Activated CD4-positive, CD25-positive, alpha-beta regulatory T cell (primary cell): ENCODE measurements around the gene CCNG1.
"Not testable (repeated sequence)": the region's sequence is repeated elsewhere in the genome, so short reads cannot be mapped to it uniquely, and the experiment has no call there.

Source experiments
- DNase-seq, 4 experiments: peaks; one replicate each; lab custom pipeline; 2025; lab: John Stamatoyannopoulos, UW

The CCNG1 gene

DNA sequence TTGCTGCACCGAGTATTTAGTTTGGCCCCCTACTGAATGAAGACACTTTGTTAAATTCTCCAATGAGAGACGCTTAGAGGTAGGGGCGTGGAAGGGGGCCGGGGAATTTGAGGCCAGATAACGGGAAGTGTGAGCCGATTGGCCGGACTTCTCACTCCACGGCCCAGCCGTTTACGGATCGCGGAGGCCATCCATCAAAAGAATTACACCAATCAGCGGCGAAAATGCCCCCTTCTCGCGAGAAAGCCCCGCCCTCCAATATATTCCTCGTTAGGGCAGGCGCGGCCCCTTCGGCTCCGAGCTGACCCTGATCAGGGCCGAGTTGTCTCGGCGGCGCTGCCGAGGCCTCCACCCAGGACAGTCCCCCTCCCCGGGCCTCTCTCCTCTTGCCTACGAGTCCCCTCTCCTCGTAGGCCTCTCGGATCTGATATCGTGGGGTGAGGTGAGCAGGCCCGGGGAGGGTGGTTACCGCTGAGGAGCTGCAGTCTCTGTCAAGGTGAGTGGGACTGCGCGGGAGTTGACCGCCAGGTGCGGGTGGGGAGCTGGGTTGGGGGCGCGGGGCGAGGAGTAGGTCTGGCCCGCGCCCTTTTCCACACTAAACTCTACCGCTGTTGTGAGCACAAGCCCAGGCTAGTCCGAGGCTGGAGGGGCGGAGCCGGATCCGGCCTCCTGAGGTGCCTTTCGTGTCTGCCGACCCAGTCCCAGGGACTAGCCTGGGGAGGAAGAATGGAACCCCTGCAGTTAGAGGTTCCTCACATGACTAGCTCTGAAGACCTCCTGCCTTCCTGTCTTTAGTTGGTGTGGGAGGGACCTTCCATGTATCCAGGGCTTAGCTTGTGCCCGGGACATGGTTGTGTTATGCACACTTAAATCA is at the start of gene CCNG1:
Gene CCNG1 (plus strand): TSS at position 287 of the 874 bp plus-strand sequence. CDS start 1,662 bp downstream, outside the sequence.
- peak; percentile 63 to 78 (median 72) for DNase-seq

DNA sequence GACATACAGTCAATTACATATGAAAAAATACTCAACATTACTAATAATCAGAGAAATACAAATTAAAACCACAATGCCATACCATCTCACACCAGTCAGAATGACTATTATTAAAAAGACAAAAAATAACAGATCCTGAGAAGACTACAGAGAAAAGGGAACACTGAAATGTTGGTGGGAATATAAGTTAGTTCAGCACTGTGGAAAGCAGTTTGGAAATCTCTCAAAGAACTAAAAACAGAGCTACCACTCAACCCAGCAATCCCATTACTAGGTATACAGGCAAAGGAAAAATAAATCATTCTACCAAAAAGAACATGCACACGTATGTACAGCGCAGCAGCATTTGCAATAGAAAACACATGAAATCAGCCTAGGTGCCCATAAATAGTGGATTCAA is 41.6 kb upstream of the CCNG1 start:
- DNase-seq = no peak

- DNase-seq = not testable (repeated sequence)
These were observed 40.5 kb upstream of the CCNG1 start for GRCh38 chr5:163396818-163397340.

GRCh38 chr5:163397354-163397753 is 40.0 kb upstream of the CCNG1 start:
- DNase-seq = no peak

GRCh38 chr5:163399923-163400322 is 37.5 kb upstream of the CCNG1 start:
- DNase-seq = no peak

DNA sequence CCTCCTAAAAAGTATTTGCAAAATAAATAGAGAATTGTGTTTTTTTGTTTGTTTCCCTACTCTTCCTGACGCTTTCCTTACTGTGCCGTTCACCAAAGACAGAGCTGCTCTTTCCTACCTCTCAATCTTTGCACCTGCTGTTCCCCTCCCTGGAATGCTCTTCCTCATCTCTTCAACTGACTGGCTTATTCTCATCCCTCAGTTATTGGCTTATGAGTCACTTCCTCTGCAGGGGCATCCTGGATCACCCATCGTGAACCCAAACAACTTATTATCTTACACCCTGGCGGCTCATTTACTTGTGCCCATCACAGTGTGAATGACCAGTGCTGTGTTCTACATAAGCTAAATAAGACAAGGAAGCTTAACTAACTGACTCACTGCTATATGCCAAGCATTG is 36.1 kb upstream of the CCNG1 start:
- DNase-seq = no peak

- DNase-seq = no peak
These were observed 35.4 kb upstream of the CCNG1 start for GRCh38 chr5:163402007-163402406.

- DNase-seq = no peak
These were observed 32.8 kb upstream of the CCNG1 start for GRCh38 chr5:163404364-163405173.

DNA sequence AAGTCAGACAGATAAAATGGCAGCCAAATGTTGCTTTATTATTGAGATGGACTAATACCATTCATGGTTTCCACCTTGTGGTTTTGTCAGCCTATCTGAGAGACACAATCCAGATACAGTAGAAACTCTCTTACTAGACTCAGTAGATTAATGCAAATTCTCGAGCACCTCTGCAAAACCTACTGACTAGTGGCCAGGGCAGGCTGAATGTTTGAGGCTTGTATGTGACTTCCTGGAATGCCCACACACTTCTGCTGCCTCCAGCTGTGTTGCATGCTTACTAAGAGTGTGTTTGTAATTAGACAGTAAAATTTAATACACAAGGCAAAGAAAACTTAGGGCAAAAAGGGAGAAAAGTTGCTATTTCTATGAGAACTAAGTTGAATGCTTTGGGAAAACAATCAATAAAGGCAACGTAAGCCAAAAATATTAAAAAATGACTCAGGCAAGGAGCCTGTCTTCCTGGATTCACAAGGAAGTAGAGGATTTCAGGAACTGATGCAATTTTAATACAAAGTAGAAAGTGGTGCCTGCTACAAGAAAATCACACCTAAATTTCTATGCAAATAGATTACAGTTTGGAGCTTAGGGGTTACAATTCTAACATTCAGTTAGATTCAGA is 30.2 kb upstream of the CCNG1 start:
- no peak for DNase-seq

DNA sequence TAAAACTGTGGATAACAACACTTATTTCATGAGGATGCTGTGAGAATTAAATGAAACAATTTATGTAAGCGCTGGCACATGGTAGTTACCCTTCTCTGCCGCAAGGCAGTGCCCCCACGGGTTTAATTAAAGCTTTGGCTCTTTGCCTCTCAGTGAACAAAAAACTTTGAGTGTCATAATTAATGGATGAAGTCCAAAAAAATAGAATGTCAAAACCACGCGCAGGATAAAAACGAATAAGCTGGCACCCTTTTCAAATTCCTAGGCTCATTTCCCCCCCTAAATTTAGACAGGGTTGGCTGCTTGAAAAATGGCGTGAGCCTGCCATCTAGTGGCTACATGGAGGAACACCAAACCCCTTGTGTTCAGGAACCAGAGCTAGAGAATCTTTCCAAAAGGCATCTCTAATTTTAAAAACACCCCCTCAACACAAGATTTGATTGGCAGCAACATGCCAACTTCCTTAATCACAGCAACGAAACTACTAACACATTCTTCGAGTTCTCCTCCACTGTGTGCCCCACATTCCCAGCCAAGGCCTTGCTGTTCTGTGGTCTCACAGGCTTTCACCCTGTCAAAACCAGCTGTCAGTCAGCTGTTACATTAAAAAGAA is 29.0 kb upstream of the CCNG1 start:
- DNase-seq = peak; percentile 3 to 28 (median 16)

GRCh38 chr5:163409384-163409783 is 28.0 kb upstream of the CCNG1 start:
- no peak for DNase-seq

DNA sequence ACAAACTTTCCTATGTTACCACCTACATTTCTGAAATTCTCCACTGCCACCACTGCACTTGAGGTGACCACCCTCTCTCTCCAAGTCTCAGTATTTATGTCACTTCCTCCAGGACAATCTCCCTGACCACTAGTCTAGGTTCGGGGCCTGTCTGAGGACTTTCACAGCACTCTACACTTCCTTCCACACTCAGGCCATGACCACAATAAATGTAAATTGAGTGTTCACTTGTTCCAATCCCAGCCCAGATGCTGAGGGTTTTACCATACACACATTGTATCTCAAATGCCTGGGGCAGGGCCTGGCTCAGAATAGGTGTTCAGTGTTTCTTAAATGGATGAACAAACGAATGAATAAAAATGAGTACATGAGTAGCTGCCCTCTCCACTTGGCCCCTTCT is 26.9 kb upstream of the CCNG1 start:
- DNase-seq = no peak

DNA sequence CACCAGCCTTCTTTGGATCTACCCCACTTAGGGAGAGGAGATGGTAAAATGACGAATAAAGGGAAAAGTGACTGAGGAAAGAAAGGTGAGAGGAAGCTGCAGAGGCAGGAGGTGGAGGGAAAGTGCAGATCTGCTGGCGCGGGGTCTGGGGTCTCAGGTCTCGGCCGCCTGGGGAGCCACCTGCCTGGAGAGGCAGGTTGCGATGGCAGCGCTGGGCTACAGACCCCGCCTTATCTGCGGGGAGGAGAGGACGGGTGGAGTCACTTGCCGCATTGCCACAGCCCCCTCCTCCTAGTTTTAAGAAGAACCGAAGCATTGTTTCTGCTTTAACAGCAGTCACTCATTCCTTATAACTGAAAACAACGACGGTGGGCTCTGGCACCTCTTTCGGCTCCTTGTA is 21.7 kb upstream of the CCNG1 start:
- DNase-seq = not testable (repeated sequence)

DNA sequence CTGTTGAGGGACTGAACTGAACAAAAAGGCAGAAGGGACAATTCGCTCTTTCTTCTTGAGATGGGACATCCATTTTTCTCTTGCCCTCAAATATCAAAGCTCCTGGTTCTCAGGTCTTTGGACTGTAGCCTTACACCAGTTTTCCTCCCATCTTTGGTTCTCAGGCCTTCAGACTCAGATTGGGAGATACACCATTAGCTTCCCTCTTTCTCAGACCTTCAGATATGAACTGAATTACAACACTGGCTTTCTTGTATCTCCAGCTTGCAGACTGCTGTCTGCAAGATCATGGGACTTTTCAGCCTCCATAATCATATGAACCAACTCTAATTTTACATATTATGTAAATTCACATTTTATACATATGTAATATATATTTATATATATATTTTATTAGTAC is 12.6 kb upstream of the CCNG1 start:
- DNase-seq = no peak

GRCh38 chr5:163426128-163426527 is 11.3 kb upstream of the CCNG1 start:
- DNase-seq = not testable (repeated sequence)

DNA sequence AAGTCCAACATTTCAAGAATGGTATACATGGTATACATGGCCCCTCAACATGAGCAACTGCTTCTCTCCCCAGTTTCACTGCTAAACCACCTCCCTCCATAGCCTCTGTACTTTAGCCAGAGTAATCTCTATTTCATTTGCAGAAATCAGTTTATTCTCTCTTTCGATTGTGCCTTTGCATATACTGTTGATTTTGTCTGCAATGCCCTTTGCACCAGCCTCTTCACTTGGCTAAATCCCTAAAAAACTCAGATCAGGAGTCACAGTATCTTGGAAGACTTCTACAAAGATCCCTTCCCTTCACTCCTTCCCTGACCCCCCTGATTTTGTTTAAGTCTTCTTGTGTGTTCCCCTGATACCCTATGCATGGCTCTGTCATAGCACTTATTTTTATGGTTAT is 4.9 kb upstream of the CCNG1 start:
- DNase-seq = no peak

- no peak for DNase-seq
These were observed 4.1 kb upstream of the CCNG1 start for GRCh38 chr5:163433271-163433670.

GRCh38 chr5:163434401-163434866 is 3.0 kb upstream of the CCNG1 start:
- no peak for DNase-seq

- no peak for DNase-seq
These were observed 880 bp upstream of the CCNG1 start for GRCh38 chr5:163436515-163436914.

DNA sequence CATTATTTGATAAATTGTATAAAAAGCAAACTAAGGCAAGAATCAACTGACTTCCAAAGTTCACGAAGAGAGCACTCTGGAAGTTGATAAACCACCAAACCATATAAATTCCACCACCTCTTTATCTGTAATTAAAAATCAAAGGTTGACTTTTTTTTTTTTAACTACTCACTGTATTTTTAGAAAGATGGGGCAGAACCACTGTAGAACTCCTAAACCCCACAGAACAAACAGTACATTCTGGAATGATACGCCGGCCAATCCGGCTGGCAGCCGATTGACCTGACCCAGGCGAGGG is 435 bp upstream of the CCNG1 start:
- no peak for DNase-seq

DNA sequence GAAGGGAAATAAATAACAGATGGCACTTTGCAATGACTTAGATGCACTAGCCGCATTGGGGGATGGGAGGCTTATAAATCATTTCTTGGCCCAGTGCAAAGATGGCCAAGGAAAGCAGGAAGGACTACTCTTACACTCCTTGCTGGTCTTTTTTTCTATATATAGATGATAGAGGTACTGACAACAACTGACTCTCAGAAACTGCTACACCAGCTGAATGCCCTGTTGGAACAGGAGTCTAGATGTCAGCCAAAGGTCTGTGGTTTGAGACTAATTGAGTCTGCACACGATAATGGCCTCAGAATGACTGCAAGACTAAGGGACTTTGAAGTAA is 1.7 kb downstream of the CCNG1 start:
- no peak for DNase-seq

DNA sequence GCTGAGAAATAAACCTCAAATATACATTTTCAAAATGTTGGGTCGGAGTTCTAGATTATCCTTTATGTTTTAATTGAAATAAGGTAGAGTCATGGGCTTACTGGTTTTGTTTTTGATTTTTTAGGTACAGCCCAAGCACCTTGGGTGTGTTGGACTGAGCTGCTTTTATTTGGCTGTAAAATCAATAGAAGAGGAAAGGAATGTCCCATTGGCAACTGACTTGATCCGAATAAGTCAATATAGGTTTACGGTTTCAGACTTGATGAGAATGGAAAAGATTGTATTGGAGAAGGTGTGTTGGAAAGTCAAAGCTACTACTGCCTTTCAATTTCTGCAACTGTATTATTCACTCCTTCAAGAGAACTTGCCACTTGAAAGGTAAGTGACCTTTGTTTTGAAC is 3.6 kb downstream of the CCNG1 start:
- no peak for DNase-seq
